HCT116 (cell line): ENCODE data around the gene SOCS7. TPM values are rescaled to one million over a fixed set of nuclear protein-coding genes. Genes with fewer than 3 reads are reported as not detected.
A peak's percentile ranks its signal among the peaks of the same experiment; 100 is the strongest.

ENCODE experiments used
- ATAC-seq: fragments of 200-7000 bp; cut with Tn5 transposase; 2 replicates; pipeline ENCODE4 v1.9.1; 2020; ENCODE audit warnings: mild to moderate bottlenecking, moderate library complexity
- BruUV-seq: library from RNA; stranded (reverse); fragments of 400-500 nt; replicated peaks from 2 replicates; lab custom pipeline; 2021; lab: Mats Ljungman, UMichigan
- CTCF ChIA-PET: fragments of 300-600 bp; sonication (Branson Sonifier 250); formaldehyde crosslinking; loops from one replicate; lab custom pipeline; 2021; ENCODE audit warnings: antibody characterized with exemption; lab: Charles Lee
- POLR2A ChIA-PET: fragments of 300-600, 350-600 bp; sonication (Branson Sonifier 250); formaldehyde crosslinking; loops from one replicate; lab custom pipeline; 2021; ENCODE audit warnings: antibody characterized with exemption; lab: Charles Lee
- RAD21 ChIA-PET, 2 experiments: fragments of 300-600 bp; sonication (Branson Sonifier 250); formaldehyde crosslinking; loops; one replicate each; lab custom pipeline; 2023; ENCODE audit warnings: low total read pairs in 2 of 2; ENCODE audit not compliant: uncharacterized antibody in 2 of 2, unreplicated experiment in 2 of 2, low non-redundant PET in 1 of 2; lab: Charles Lee
- DNase-seq: peaks from one replicate; pipeline ENCODE4 v3.0.0-alpha.2; 2010; ENCODE audit warnings: low read depth, low spot score
- H2AFZ ChIP-seq: fragments of 200-600 bp; shearing (Covaris generic), sonication (generic); 2 replicates; pipeline ENCODE4 v1.6.1; 2017; ENCODE audit warnings: low read depth, mixed run types, mixed read lengths, antibody characterized with exemption, low read length; ENCODE audit not compliant: poor library complexity, severe bottlenecking
- H3K27ac ChIP-seq: 2 replicates; pipeline ENCODE4 v1.5.1; 2012; ENCODE audit warnings: low read depth, low read length
- H3K27me3 ChIP-seq: fragments of 200-600 bp; sonication (generic); 2 replicates; pipeline ENCODE4 v1.6.1; 2016; ENCODE audit warnings: mixed run types, low read length, mixed read lengths; ENCODE audit not compliant: insufficient read depth
- H3K36me3 ChIP-seq, 2 experiments: fragments of 200-500 bp in 1 of 2; fragments of 200-600 bp in 1 of 2; sonication (Bioruptor generic) in 1 of 2; sonication (generic) in 1 of 2; 2 replicates each; pipeline versions ENCODE4 v1.5.1 to v1.6.1; 2014 to 2016; ENCODE audit warnings: low read length in 2 of 2, inconsistent platforms in 1 of 2, mixed read lengths in 1 of 2, mixed run types in 1 of 2; ENCODE audit not compliant: insufficient read depth in 2 of 2, control insufficient read depth in 1 of 2
- H3K4me1 ChIP-seq, 2 experiments: fragments of 200-600 bp in 1 of 2; sonication (generic) in 1 of 2; 2 replicates each; pipeline versions ENCODE4 v1.5.1 to v1.6.1; 2012 to 2017; ENCODE audit warnings: low read length in 2 of 2, inconsistent platforms in 1 of 2, mild to moderate bottlenecking in 1 of 2, mixed read lengths in 1 of 2, mixed run types in 1 of 2, moderate library complexity in 1 of 2; ENCODE audit not compliant: insufficient read depth in 2 of 2, control insufficient read depth in 1 of 2
- H3K4me2 ChIP-seq: fragments of 200-600 bp; sonication (generic); 2 replicates; pipeline ENCODE4 v1.6.1; 2017; ENCODE audit warnings: mixed run types, low read length, mixed read lengths
- H3K4me3 ChIP-seq, 2 experiments: fragments of 200-600 bp in 1 of 2; sonication (generic) in 1 of 2; replicated peaks in 1 of 2; 2 replicates each; pipeline ENCODE4 v1.5.1; 2011 to 2016; ENCODE audit warnings: low read length in 2 of 2, control low read depth in 1 of 2, low read depth in 1 of 2, mild to moderate bottlenecking in 1 of 2, mixed read lengths in 1 of 2, mixed run types in 1 of 2
- H3K79me2 ChIP-seq: fragments of 200-600 bp; sonication (generic); 2 replicates; pipeline ENCODE4 v1.6.1; 2017; ENCODE audit warnings: mild to moderate bottlenecking, mixed run types, low read length, moderate library complexity, mixed read lengths; ENCODE audit not compliant: insufficient read depth
- H3K9ac ChIP-seq: fragments of 200-600 bp; sonication (generic); 2 replicates; pipeline ENCODE4 v1.6.1; 2016; ENCODE audit warnings: low read length, mixed read lengths
- H3K9me2 ChIP-seq: fragments of 200-600 bp; sonication (generic), shearing (Covaris generic); 2 replicates; pipeline ENCODE4 v1.6.1; 2017; ENCODE audit warnings: mixed run types, mild to moderate bottlenecking, moderate library complexity; ENCODE audit not compliant: insufficient read depth
- H3K9me3 ChIP-seq, 2 experiments: fragments of 200-500 bp in 1 of 2; fragments of 200-600 bp in 1 of 2; sonication (Bioruptor generic) in 1 of 2; sonication (generic) in 1 of 2; 2 replicates each; pipeline ENCODE4 v1.6.1; 2014 to 2017; ENCODE audit warnings: low read length in 2 of 2, mixed read lengths in 2 of 2, inconsistent platforms in 1 of 2, low read depth in 1 of 2, mild to moderate bottlenecking in 1 of 2, mixed run types in 1 of 2, moderate library complexity in 1 of 2; ENCODE audit not compliant: control insufficient read depth in 1 of 2, insufficient read depth in 1 of 2
- H4K20me1 ChIP-seq: fragments of 200-600 bp; sonication (generic), shearing (Covaris generic); 2 replicates; pipeline ENCODE4 v1.6.1; 2017; ENCODE audit warnings: mixed run types, mild to moderate bottlenecking, moderate library complexity; ENCODE audit not compliant: insufficient read depth
- CEBPB ChIP-seq: IDR thresholded peaks from 2 replicates; pipeline ENCODE4 v1.6.1; 2012; ENCODE audit warnings: low read depth
- EGR1 ChIP-seq: IDR thresholded peaks from 2 replicates; pipeline ENCODE4 v1.6.1; 2012; ENCODE audit warnings: low read depth
- EZH2phosphoT487 ChIP-seq: fragments of 200-600 bp; IDR thresholded peaks from 2 replicates; pipeline ENCODE4 v1.6.1; 2018; ENCODE audit warnings: antibody characterized with exemption, borderline replicate concordance
- JUND ChIP-seq: IDR thresholded peaks from 2 replicates; pipeline ENCODE4 v1.6.1; 2012
- SP1 ChIP-seq: IDR thresholded peaks from 2 replicates; pipeline ENCODE4 v1.6.1; 2012; ENCODE audit warnings: low read depth
- ZFX ChIP-seq: fragments of 450-650 bp; IDR thresholded peaks from 2 replicates; pipeline ENCODE4 v1.6.1; 2017
- intact Hi-C: fragments of 100-400 bp; cut with micrococcal nuclease; formaldehyde crosslinking; loops from 2 replicates; pipeline ENCODE4 v1.10.0; 2022
- total RNA-seq: library from RNA; stranded (reverse); gene quantifications from one replicate; pipeline ENCODE4 v1.2.1, GENCODE V29; 2021; ENCODE audit not compliant: unreplicated experiment
- TF ChIP-seq, protein P1 (sequence below): IDR thresholded peaks from 2 replicates; pipeline ENCODE4 v1.6.1; 2012
- TF ChIP-seq, protein P2 (sequence below), 3 experiments: fragments of 200-600 bp in 1 of 3; sonication (generic) in 1 of 3; IDR thresholded peaks in 2 of 3; conservative IDR thresholded peaks in 1 of 3; 2 replicates each; pipeline ENCODE4 v1.5.1; 2012 to 2017; ENCODE audit warnings: low read depth in 2 of 3, low read length in 2 of 3, antibody characterized with exemption in 1 of 3, borderline replicate concordance in 1 of 3, control low read depth in 1 of 3, mild to moderate bottlenecking in 1 of 3, mixed read lengths in 1 of 3, mixed run types in 1 of 3, moderate library complexity in 1 of 3; ENCODE audit not compliant: insufficient read depth in 1 of 3
- TF ChIP-seq, protein P3 (sequence below): IDR thresholded peaks from 2 replicates; pipeline ENCODE4 v1.6.1; 2012; ENCODE audit warnings: low read depth
- TF ChIP-seq, protein P4 (sequence below): IDR thresholded peaks from 2 replicates; pipeline ENCODE4 v1.6.1; 2012

SOCS7 gene
- total RNA-seq, 1 experiment from 2014 or later: 49.9 TPM

DNA sequence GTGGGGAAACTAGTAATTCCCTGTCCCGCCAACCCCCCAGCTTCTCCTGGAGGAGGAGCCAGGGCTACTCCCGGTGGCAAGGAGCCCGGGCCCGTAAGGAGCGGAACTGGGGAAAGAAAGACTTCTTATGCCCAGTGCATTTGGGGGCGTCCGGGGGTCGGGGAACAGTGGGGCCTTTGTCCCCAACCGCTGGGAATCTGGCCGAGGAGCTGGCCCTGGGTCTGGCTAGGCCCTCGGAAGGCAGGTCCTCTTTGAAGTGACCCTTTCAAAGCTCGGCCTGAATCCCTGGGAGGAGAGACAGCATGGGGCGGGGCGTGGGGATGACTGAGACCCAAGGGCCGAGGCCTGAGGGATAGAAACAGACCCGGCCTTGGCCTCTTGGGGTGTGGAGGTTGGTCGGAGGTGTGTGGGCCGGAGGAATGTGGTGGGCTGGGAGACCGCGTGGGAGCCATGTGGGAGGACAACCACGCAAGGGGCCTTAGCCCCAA lies 82.6 kb downstream of the SOCS7 start:
- no peak for DNase-seq
- TF ChIP-seq ZFX: no peak
- TF ChIP-seq CEBPB: no peak
- TF ChIP-seq SP1: no peak
- TF ChIP-seq EZH2phosphoT487: no peak
- TF ChIP-seq, protein P1, sequence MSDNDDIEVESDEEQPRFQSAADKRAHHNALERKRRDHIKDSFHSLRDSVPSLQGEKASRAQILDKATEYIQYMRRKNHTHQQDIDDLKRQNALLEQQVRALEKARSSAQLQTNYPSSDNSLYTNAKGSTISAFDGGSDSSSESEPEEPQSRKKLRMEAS: no peak
- TF ChIP-seq, protein P2, sequence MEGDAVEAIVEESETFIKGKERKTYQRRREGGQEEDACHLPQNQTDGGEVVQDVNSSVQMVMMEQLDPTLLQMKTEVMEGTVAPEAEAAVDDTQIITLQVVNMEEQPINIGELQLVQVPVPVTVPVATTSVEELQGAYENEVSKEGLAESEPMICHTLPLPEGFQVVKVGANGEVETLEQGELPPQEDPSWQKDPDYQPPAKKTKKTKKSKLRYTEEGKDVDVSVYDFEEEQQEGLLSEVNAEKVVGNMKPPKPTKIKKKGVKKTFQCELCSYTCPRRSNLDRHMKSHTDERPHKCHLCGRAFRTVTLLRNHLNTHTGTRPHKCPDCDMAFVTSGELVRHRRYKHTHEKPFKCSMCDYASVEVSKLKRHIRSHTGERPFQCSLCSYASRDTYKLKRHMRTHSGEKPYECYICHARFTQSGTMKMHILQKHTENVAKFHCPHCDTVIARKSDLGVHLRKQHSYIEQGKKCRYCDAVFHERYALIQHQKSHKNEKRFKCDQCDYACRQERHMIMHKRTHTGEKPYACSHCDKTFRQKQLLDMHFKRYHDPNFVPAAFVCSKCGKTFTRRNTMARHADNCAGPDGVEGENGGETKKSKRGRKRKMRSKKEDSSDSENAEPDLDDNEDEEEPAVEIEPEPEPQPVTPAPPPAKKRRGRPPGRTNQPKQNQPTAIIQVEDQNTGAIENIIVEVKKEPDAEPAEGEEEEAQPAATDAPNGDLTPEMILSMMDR (IDR thresholded peaks at IDR 0.05 in 2 of 3, conservative IDR thresholded peaks at IDR 0.05 in 1 of 3; ENCODE audit: borderline replicate concordance in 1 of 3, insufficient read depth in 1 of 3, low read depth in 2 of 3, low read length in 2 of 3): no peak
- Histone ChIP-seq H3K9me2 (no peaks in the 10 kb centered on the region), H3K4me1 (peaks cover 8 to 12% of the 10 kb centered on the region in 2 experiments), H3K79me2 (0 out of 2 replicates have a peak, but pooled peaks cover 4% of the 10 kb centered on the region), H3K27ac (no peak overlapping the region), H3K4me3 (no peak overlapping the region), H3K9me3 (no peaks in the 10 kb centered on the region), H3K36me3 (no peaks in the 10 kb centered on the region), H3K9ac (no peak overlapping the region), H4K20me1 (no peaks in the 10 kb centered on the region), H3K4me2 (no peak overlapping the region), H3K27me3 (no peaks in the 10 kb centered on the region), H2AFZ (no peak overlapping the region)
- ATAC-seq: no peak
- CTCF ChIA-PET: no interaction called here
- POLR2A ChIA-PET: no interaction called here
- RAD21 ChIA-PET: no interaction called here
- no TSS peak for BruUV-seq
- intact Hi-C loops: no loop called here

DNA sequence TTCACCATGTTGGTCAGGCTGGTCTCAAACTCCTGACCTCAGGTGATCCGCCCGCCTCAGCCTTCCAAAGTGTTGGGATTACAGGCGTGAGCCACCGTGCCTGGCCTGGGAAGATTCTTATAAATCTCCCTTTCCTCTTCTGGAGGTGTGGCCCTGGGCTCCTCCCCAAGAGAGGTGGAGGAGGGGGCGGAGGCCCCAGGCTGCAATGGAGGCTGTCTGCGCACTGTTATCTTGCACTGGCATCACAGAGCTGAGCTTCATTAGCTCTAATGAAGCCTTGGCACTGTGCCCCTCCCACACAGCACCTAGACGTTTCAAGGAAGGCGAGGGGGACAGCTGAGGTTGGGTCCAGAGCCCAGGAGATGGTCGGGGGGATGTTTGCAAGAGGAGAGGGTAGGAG lies 84.2 kb downstream of the SOCS7 start:
- no peaks in the 10 kb centered on the region for H3K4me1 ChIP-seq
- H4K20me1 ChIP-seq: no peaks in the 10 kb centered on the region
- DNase-seq: no peak
- no peak overlapping the region for H3K27ac ChIP-seq
- H3K9me3 ChIP-seq: no peaks in the 10 kb centered on the region
- H3K4me3 ChIP-seq: no peak overlapping the region
- no peak overlapping the region for H3K4me2 ChIP-seq
- CTCF ChIA-PET: no interaction called here
- POLR2A ChIA-PET: no interaction called here
- H3K79me2 ChIP-seq: 0 out of 2 replicates have a peak, but pooled peaks cover 4% of the 10 kb centered on the region
- TF ChIP-seq, protein P3, sequence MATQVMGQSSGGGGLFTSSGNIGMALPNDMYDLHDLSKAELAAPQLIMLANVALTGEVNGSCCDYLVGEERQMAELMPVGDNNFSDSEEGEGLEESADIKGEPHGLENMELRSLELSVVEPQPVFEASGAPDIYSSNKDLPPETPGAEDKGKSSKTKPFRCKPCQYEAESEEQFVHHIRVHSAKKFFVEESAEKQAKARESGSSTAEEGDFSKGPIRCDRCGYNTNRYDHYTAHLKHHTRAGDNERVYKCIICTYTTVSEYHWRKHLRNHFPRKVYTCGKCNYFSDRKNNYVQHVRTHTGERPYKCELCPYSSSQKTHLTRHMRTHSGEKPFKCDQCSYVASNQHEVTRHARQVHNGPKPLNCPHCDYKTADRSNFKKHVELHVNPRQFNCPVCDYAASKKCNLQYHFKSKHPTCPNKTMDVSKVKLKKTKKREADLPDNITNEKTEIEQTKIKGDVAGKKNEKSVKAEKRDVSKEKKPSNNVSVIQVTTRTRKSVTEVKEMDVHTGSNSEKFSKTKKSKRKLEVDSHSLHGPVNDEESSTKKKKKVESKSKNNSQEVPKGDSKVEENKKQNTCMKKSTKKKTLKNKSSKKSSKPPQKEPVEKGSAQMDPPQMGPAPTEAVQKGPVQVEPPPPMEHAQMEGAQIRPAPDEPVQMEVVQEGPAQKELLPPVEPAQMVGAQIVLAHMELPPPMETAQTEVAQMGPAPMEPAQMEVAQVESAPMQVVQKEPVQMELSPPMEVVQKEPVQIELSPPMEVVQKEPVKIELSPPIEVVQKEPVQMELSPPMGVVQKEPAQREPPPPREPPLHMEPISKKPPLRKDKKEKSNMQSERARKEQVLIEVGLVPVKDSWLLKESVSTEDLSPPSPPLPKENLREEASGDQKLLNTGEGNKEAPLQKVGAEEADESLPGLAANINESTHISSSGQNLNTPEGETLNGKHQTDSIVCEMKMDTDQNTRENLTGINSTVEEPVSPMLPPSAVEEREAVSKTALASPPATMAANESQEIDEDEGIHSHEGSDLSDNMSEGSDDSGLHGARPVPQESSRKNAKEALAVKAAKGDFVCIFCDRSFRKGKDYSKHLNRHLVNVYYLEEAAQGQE: no peak
- TF ChIP-seq EGR1: no peak
- TF ChIP-seq EZH2phosphoT487: no peak
- TF ChIP-seq SP1: no peak
- TF ChIP-seq, protein P4, sequence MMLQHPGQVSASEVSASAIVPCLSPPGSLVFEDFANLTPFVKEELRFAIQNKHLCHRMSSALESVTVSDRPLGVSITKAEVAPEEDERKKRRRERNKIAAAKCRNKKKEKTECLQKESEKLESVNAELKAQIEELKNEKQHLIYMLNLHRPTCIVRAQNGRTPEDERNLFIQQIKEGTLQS: no peak
- no peak for TF ChIP-seq JUND
- intact Hi-C loops: loop anchor here (5.0 kb wide), 1 partner anchor 227 kb away; no protein-coding TSS in a partner anchor
- no peaks in the 10 kb centered on the region for H3K27me3 ChIP-seq
- H2AFZ ChIP-seq: no peak overlapping the region
- no TSS peak for BruUV-seq
- RAD21 ChIA-PET: no interaction called here
- H3K9ac ChIP-seq: no peak overlapping the region
- H3K9me2 ChIP-seq: no peaks in the 10 kb centered on the region
- no peaks in the 10 kb centered on the region for H3K36me3 ChIP-seq
- peak; percentile 44; the same call in 1 of the 2 replicates for ATAC-seq
